Suprapubic skin (tissue), 4 donors: ENCODE data around the gene RASL10A. TPM values are rescaled to one million over a fixed set of nuclear protein-coding genes. Genes with fewer than 3 reads are reported as not detected.

ENCODE experiments used
- DNase-seq, 2 donors: peaks; one replicate each; pipeline ENCODE4 v3.0.0-alpha.2; 2019; ENCODE audit warnings: low spot score in 2 of 2
- H3K27ac ChIP-seq: fragments of 200-600 bp; sonication (generic); one replicate; pipeline ENCODE4 v1.5.1; 2019
- H3K27me3 ChIP-seq: fragments of 200-600 bp; sonication (generic); one replicate; pipeline ENCODE4 v1.5.1; 2019
- H3K36me3 ChIP-seq: fragments of 200-600 bp; sonication (generic); one replicate; pipeline ENCODE4 v1.5.1; 2019
- H3K4me1 ChIP-seq: fragments of 200-600 bp; sonication (generic); one replicate; pipeline ENCODE4 v1.5.1; 2019
- H3K4me3 ChIP-seq: fragments of 200-600 bp; sonication (generic); one replicate; pipeline ENCODE4 v1.5.1; 2019; ENCODE audit warnings: mild to moderate bottlenecking
- H3K9me3 ChIP-seq: fragments of 200-600 bp; sonication (generic); one replicate; pipeline ENCODE4 v1.5.1; 2019
- EP300 ChIP-seq: sonication (generic); formaldehyde crosslinking; IDR thresholded peaks from one replicate; pipeline ENCODE4 v1.6.1; 2017; ENCODE audit warnings: antibody characterized with exemption
- POLR2A ChIP-seq, 2 donors: fragments of 450-650 bp; IDR thresholded peaks; one replicate each; pipeline ENCODE4 v1.6.1; 2017; ENCODE audit warnings: antibody characterized with exemption in 2 of 2, mild to moderate bottlenecking in 2 of 2, moderate library complexity in 2 of 2
- POLR2AphosphoS5 ChIP-seq, 3 donors: sonication (generic); formaldehyde crosslinking; IDR thresholded peaks; one replicate each; pipeline ENCODE4 v1.6.1; 2017; ENCODE audit warnings: antibody characterized with exemption in 3 of 3
- WGBS: methylation state at CpG from one replicate; pipeline ENCODE4 v1.1.5; 2018; 5-methylcytosine and 5-hydroxymethylcytosine counted together
- total RNA-seq, 4 donors: library from RNA; depleted of rRNA; stranded (reverse); fragments of >200 nt; gene quantifications; one replicate each; pipeline ENCODE4 v1.1.0, GENCODE V29; 2016
- TF ChIP-seq, protein P1 (sequence below), 2 donors: fragments of 200-600 bp in 1 of 2; fragments of 450-650 bp in 1 of 2; sonication (generic) in 1 of 2; IDR thresholded peaks; one replicate each; pipeline ENCODE4 v1.5.1; 2016 to 2019; ENCODE audit warnings: antibody characterized with exemption in 2 of 2, mild to moderate bottlenecking in 1 of 2, moderate library complexity in 1 of 2

Gene RASL10A
- total RNA-seq, 4 donors from 2014 or later, result 0.34 to 1.7 (median 0.95) TPM

DNA sequence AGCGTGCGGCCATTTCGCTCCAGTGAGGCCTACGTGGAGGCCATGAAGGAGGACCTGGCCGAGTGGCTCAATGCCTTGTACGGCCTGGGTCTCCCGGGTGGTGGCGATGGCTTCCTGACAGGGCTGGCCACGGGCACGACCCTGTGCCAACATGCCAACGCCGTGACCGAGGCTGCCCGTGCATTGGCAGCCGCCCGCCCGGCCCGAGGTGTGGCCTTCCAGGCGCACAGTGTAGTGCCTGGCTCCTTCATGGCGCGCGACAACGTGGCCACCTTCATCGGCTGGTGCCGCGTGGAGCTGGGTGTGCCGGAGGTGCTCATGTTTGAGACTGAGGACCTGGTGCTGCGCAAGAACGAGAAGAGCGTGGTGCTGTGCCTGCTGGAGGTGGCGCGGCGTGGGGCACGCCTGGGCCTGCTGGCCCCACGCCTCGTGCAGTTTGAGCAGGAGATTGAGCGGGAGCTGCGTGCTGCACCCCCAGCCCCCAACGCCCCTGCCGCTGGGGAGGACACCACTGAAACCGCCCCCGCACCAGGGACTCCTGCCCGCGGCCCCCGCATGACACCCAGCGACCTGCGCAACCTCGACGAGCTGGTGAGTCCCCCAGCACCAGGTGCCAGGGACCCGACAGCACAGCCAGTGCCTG is 7.2 kb downstream of the RASL10A start:
- Histone ChIP-seq H3K4me1 (peaks cover 70% of the 10 kb centered on the region), H3K4me3 (peak overlapping the region; percentile 88), H3K27me3 (peaks cover under 1% of the 10 kb centered on the region), H3K9me3 (no peaks in the 10 kb centered on the region), H3K27ac (peak overlapping the region; percentile 91), H3K36me3 (no peaks in the 10 kb centered on the region)
- TF ChIP-seq EP300, result no peak
- DNase-seq, result no peak
- WGBS, result 42% methylated on average over 8 of the region's 50 CpGs

DNA sequence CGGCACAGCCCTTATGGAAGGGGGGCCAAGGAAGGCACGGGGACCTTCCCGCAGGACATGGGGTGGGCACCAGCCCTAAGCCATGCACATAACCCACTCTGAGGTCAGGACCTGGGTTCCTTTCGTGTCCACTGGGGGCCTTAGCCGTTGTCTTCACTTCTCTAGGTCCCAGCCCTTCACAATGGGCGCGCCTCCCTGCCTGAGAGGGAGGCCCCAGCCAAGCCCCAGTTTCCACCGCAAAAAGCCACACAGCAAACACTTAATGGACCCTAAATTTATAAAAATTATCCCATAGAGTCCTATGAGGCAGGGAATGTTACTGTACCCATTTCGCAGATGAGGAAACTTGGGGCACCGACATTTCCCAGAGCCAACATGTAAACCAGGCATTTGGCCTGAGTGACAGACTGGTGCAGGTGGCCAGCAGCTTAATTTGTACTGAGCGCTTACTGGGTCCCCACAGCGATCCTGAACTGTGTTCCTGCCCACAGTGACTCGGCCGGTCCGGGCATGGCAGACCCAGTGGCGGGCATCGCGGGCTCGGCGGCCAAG is 7.8 kb downstream of the RASL10A start:
- TF ChIP-seq POLR2A (IDR thresholded peaks at IDR 0.05) (no peak), POLR2AphosphoS5 (IDR thresholded peaks at IDR 0.05) (no peak), EP300 (no peak)
- TF ChIP-seq, protein P1, sequence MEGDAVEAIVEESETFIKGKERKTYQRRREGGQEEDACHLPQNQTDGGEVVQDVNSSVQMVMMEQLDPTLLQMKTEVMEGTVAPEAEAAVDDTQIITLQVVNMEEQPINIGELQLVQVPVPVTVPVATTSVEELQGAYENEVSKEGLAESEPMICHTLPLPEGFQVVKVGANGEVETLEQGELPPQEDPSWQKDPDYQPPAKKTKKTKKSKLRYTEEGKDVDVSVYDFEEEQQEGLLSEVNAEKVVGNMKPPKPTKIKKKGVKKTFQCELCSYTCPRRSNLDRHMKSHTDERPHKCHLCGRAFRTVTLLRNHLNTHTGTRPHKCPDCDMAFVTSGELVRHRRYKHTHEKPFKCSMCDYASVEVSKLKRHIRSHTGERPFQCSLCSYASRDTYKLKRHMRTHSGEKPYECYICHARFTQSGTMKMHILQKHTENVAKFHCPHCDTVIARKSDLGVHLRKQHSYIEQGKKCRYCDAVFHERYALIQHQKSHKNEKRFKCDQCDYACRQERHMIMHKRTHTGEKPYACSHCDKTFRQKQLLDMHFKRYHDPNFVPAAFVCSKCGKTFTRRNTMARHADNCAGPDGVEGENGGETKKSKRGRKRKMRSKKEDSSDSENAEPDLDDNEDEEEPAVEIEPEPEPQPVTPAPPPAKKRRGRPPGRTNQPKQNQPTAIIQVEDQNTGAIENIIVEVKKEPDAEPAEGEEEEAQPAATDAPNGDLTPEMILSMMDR (IDR thresholded peaks at IDR 0.05), result no peak
- no peak for DNase-seq
- H3K27ac ChIP-seq, result peak overlapping the region; percentile 91
- WGBS, result 20% methylated on average over 11 of the region's 20 CpGs
- no peaks in the 10 kb centered on the region for H3K9me3 ChIP-seq
- H3K4me3 ChIP-seq, result peak overlapping the region; percentile 88
- no peaks in the 10 kb centered on the region for H3K27me3 ChIP-seq
- no peaks in the 10 kb centered on the region for H3K36me3 ChIP-seq
- peaks cover 70% of the 10 kb centered on the region for H3K4me1 ChIP-seq

DNA sequence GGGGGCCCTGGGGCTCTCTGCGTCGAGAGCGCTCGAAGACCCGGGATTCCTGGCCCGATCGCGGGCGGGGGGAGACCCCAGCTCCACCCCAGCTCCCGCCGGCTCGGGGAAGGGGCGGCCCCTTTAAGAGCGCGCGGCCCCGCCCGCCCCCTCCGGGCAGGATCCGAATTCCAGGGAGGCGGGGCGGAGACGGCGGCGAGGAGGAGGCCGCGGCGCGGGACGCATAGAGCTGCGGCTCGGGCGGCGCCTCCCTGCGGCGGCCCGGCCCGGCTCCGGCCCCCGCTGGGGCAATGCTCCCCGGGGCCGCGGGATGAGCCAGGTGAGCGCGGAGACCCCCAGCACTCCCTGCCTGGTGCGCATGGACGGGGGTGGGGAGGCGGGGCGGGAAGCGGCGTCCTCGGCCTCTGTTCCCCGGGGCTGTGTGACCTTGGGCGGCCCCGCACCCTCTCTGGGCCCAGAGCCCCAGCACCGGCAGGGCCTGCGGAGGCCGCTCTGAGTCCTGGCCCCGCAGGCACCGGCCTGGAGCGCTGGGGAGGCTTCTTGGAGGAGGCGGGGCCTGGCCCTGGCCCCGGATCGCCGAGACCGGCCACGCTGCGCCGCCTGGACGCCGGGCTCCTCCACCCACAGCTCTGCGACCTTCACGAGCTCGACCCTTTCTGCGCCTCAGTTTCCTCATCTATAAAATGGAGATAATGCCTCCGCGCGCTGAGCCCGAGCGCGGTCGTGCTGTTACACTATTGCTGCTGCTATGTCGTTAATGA is 8.5 kb downstream of the RASL10A start:
- peak overlapping the region; percentile 91 for H3K27ac ChIP-seq
- DNase-seq, result peak in 1 of 2 donors; percentile 88
- peak overlapping the region; percentile 88 for H3K4me3 ChIP-seq
- no peaks in the 10 kb centered on the region for H3K27me3 ChIP-seq
- TF ChIP-seq POLR2AphosphoS5 (IDR thresholded peaks at IDR 0.05) (no peak), EP300 (no peak), POLR2A (IDR thresholded peaks at IDR 0.05) (peak in 1 of 2 donors; percentile 39)
- TF ChIP-seq, protein P1 (IDR thresholded peaks at IDR 0.05), result no peak
- H3K36me3 ChIP-seq, result no peaks in the 10 kb centered on the region
- no peaks in the 10 kb centered on the region for H3K9me3 ChIP-seq
- peaks cover 71% of the 10 kb centered on the region for H3K4me1 ChIP-seq
- WGBS, result 29% methylated on average over 1 of the region's 83 CpGs

DNA sequence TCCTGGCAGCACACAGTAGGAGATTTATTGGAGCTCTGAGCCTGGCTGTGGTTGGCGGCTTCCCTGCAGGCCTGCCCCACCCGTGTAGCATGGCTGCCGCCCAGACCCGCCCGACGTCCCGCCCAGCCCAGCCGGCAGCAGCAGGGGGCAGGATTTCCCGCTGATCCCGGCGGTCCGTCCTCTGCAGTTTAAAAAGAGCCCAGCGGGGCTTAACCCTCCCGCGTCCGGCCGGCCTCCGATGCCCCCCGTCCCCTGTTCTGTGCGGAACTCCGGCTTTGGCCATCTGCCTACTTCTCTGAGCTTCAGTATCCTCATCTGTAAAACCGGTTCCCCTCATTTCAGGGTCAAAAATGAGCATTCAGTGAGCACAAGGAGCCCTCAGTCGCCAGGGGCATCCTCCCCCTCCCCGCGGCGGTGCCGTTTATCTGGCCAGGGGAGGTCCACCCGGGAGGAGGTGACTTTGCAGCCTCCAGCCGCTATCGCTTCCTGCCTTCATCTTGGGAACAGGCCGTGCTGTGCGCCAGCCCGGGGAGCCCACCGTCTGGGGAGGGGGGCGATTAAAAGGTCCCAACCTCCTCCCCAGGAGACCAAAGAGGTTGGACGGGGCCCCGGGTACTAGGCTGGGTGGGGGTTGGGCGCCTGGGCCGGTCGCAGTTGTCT is 9.2 kb downstream of the RASL10A start, which contains the start of gene GAS2L1:
Gene GAS2L1 (plus strand): TSS at position 476 of the 660 bp plus-strand sequence. CDS start 1,456 bp downstream, outside the sequence.
- H3K4me1 ChIP-seq, result peaks cover 64% of the 10 kb centered on the region
- under 1% methylated on average over 23 of the region's 40 CpGs for WGBS
- peak in 1 of 2 donors; percentile 92 for DNase-seq

DNA sequence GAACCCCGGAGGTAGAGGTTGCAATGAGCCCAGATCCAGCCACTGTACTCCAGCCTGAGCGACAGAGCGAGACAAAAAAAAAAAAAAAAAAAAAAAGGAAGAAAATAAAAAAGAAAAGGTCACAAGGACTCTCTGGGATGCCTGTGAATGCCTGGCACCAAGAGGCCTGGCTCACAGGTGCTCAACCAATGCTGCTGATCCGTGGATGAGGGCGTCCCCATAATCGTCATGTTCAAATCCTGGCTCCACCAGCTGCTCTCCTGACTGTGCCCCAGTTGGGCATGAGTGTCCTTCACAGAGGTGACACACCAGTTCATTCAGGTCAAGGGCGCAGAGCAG is 9.7 kb downstream of the RASL10A start:
- 44% methylated on average over 7 of the region's 7 CpGs for WGBS
- H3K27ac ChIP-seq, result no peak overlapping the region
- no peaks in the 10 kb centered on the region for H3K9me3 ChIP-seq
- TF ChIP-seq EP300 (no peak), POLR2A (IDR thresholded peaks at IDR 0.05) (no peak), POLR2AphosphoS5 (IDR thresholded peaks at IDR 0.05) (no peak)
- TF ChIP-seq, protein P1 (IDR thresholded peaks at IDR 0.05), result no peak
- no peaks in the 10 kb centered on the region for H3K27me3 ChIP-seq
- H3K4me1 ChIP-seq, result peaks cover 59% of the 10 kb centered on the region
- peak overlapping the region; percentile 88 for H3K4me3 ChIP-seq
- DNase-seq, result no peak
- peaks cover 4% of the 10 kb centered on the region for H3K36me3 ChIP-seq

More for the DNA sequence above, 9.2 kb downstream of the RASL10A start, which contains the start of gene GAS2L1:
- Histone ChIP-seq H3K36me3 (no peaks in the 10 kb centered on the region), H3K9me3 (no peaks in the 10 kb centered on the region), H3K27me3 (no peaks in the 10 kb centered on the region), H3K27ac (peak within 1 kb of the TSS; percentile 91), H3K4me3 (peak within 1 kb of the TSS; percentile 88)
- peak in 2 of 3 donors; percentile 67 to 69 for TF ChIP-seq POLR2AphosphoS5 (IDR thresholded peaks at IDR 0.05)
- TF ChIP-seq EP300, result no peak
- no peak for TF ChIP-seq POLR2A (IDR thresholded peaks at IDR 0.05)
- TF ChIP-seq, protein P1 (IDR thresholded peaks at IDR 0.05), result peak; percentile 41 to 78
